Colonic mucosa (tissue), 4 donors: ENCODE results near the gene GUSB. TPM values are rescaled to one million over a fixed set of nuclear protein-coding genes. Genes with fewer than 3 reads are reported as not detected.

ENCODE experiments used
- DNase-seq: peaks from one replicate; pipeline ENCODE4 v3.0.0-alpha.2; 2020
- H3K27ac ChIP-seq: fragments of 200-600 bp; one replicate; pipeline ENCODE4 v1.8.0; 2021
- H3K27me3 ChIP-seq: fragments of 200-600 bp; one replicate; pipeline ENCODE4 v1.8.0; 2021
- H3K36me3 ChIP-seq: fragments of 200-600 bp; one replicate; pipeline ENCODE4 v1.8.0; 2021
- H3K4me1 ChIP-seq: fragments of 200-600 bp; one replicate; pipeline ENCODE4 v1.8.0; 2021; ENCODE audit warnings: mild to moderate bottlenecking
- H3K4me3 ChIP-seq: fragments of 200-600 bp; one replicate; pipeline ENCODE4 v1.8.0; 2021
- H3K9ac ChIP-seq, 2 donors: one replicate each; pipeline ENCODE4 v1.7.0; 2013; ENCODE audit warnings: control low read depth in 2 of 2, low read depth in 2 of 2, low read length in 2 of 2
- H3K9me3 ChIP-seq: fragments of 200-600 bp; one replicate; pipeline ENCODE4 v1.8.0; 2021
- intact Hi-C: fragments of 100-400 bp; cut with DNase I; formaldehyde crosslinking; loops from one replicate; pipeline ENCODE4 v1.14.1; 2022
- total RNA-seq, 2 donors: library from RNA; stranded (reverse); fragmentation: NEBNext Ultra II Directional in 1 of 2; extraction: Animal tissue kit (Norgen Biotek cat#: 25700) in 1 of 2; gene quantifications; one replicate each; pipeline ENCODE4 v1.2.1, GENCODE V29; 2021
- TF ChIP-seq, protein P1 (sequence below): fragments of 200-600 bp; IDR thresholded peaks from one replicate; pipeline ENCODE4 v1.8.0; 2022; ENCODE audit warnings: antibody characterized with exemption, mild to moderate bottlenecking
- donor health status: healthy.
- donor health status: DM: no; HTN: no; CAD: no.
- donor health status: DM: no; HTN: no; CAD: no.

GUSB gene
- total RNA-seq, 2 donors from 2014 or later = 63.7 to 80.0 TPM

DNA sequence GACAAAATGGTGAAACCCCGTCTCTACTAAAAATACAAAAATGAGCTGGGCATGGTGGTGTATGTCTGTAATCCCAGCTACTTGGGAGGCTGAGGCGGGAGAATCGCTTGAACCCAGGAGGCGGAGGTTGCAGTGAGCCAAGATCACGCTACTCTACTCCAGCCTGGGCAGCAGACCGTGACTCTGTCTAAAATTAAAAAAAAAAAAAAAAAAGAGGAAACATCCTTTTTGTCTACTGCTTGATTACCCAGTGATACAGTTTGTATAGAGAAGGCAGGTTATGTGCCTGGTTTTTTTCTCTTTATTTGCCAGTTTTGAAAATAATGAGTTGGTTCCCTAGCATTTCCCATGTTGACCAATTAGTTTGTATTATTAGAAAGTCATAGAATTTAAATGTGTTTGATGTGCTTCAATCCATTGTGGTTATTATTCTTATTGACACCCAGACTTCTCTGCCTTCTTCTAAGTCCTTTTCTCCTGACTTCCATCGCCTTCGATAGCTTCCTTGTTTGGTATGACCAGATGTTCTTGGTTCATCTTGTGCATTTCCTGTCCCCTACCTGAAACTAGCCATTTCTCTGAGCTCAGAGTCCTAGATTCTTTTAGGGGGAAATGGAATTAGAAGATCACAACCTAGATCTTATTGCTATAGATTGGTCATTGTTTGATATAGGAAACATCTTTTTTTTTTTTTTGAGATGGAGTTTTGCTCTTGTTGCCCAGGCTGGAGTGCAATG lies 65.9 kb downstream of the GUSB start:
- intact Hi-C loops = no loop called here
- TF ChIP-seq, protein P1, sequence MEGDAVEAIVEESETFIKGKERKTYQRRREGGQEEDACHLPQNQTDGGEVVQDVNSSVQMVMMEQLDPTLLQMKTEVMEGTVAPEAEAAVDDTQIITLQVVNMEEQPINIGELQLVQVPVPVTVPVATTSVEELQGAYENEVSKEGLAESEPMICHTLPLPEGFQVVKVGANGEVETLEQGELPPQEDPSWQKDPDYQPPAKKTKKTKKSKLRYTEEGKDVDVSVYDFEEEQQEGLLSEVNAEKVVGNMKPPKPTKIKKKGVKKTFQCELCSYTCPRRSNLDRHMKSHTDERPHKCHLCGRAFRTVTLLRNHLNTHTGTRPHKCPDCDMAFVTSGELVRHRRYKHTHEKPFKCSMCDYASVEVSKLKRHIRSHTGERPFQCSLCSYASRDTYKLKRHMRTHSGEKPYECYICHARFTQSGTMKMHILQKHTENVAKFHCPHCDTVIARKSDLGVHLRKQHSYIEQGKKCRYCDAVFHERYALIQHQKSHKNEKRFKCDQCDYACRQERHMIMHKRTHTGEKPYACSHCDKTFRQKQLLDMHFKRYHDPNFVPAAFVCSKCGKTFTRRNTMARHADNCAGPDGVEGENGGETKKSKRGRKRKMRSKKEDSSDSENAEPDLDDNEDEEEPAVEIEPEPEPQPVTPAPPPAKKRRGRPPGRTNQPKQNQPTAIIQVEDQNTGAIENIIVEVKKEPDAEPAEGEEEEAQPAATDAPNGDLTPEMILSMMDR = no peak
- no peak for DNase-seq

DNA sequence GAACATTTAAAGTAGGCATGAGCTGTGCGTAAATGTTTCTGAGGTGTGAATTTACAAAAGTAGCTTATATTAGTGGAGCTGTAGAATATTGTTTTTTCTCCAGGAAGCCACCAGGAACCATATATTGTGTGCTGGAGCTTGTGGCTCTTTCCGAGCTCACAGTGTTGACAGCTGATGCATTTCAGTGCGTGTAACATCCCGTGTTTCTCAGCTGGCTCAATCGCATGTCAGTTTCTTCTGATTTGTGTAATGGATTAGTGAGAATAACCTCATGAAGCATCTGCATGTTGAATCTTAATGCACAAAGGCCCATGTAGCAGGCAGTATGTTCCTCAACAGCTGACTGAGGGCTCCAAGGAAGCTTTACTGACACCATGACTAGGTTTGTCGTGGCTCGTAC lies 69.8 kb downstream of the GUSB start:
- no peak for DNase-seq
- H3K36me3 ChIP-seq = no peaks in the 10 kb centered on the region
- no peaks in the 10 kb centered on the region for H3K27me3 ChIP-seq
- no peak overlapping the region for H3K9ac ChIP-seq
- no peak overlapping the region for H3K4me3 ChIP-seq
- TF ChIP-seq, protein P1 = no peak
- no peaks in the 10 kb centered on the region for H3K4me1 ChIP-seq
- no peak overlapping the region for H3K27ac ChIP-seq
- intact Hi-C loops = no loop called here
- no peaks in the 10 kb centered on the region for H3K9me3 ChIP-seq

More for the DNA sequence above, 65.9 kb downstream of the GUSB start:
- H3K4me3 ChIP-seq = no peak overlapping the region
- no peaks in the 10 kb centered on the region for H3K4me1 ChIP-seq
- H3K27ac ChIP-seq = no peak overlapping the region
- H3K27me3 ChIP-seq = no peaks in the 10 kb centered on the region
- H3K9me3 ChIP-seq = no peaks in the 10 kb centered on the region
- H3K9ac ChIP-seq = no peak overlapping the region
- no peaks in the 10 kb centered on the region for H3K36me3 ChIP-seq

Other genes with a start within 250 kb of the GUSB start
- gene VKORC1L1, start 109.1 kb downstream of the GUSB start, total RNA-seq = 10 to 100 TPM; 21.3 to 26.0 TPM
- 100 to 1,000 TPM; 134 to 144 TPM for gene ASL, start 93.6 kb upstream of the GUSB start, total RNA-seq
- gene CRCP, start 132.6 kb upstream of the GUSB start, total RNA-seq = 10 to 100 TPM; 33.0 to 34.4 TPM
- gene TPST1, start 223.1 kb upstream of the GUSB start, total RNA-seq = 1 to 10 TPM; 3.6 to 6.1 TPM